Fibroblast of the aortic adventitia (primary cell): ENCODE data around the gene PLXNC1. TPM values are rescaled to one million over a fixed set of nuclear protein-coding genes. Genes with fewer than 3 reads are reported as not detected.

Source experiments
- DNase-seq: peaks from one replicate; pipeline ENCODE4 v3.0.0-alpha.2; 2010; ENCODE audit warnings: low read depth
- H3K4me3 ChIP-seq: 2 replicates; pipeline ENCODE4 v1.5.1; 2011; ENCODE audit warnings: low read depth, mild to moderate bottlenecking, control low read depth, low read length, moderate library complexity
- CTCF ChIP-seq: IDR thresholded peaks from 2 replicates; pipeline ENCODE4 v1.5.1; 2011; ENCODE audit warnings: mild to moderate bottlenecking, low read length, control low read depth, inconsistent platforms; ENCODE audit not compliant: insufficient read depth
- total RNA-seq: library from RNA; depleted of rRNA; stranded (reverse); fragments of >200 nt; gene quantifications from 2 replicates; pipeline ENCODE4 v1.2.3, GENCODE V29; 2012; ENCODE audit warnings: low replicate concordance

PLXNC1 gene
- total RNA-seq, 1 donor = 4.3 TPM

- H3K4me3 ChIP-seq = no peak overlapping the region
- no peak for DNase-seq
- TF ChIP-seq CTCF = no peak
Measured at GRCh38 chr12:94264736-94265485, 116.5 kb downstream of the PLXNC1 start.

- no peak for TF ChIP-seq CTCF
- peak; percentile 17 for DNase-seq
- H3K4me3 ChIP-seq = no peak overlapping the region
Measured at GRCh38 chr12:94265539-94265938, 117.2 kb downstream of the PLXNC1 start.

GRCh38 chr12:94265966-94266745 is 117.8 kb downstream of the PLXNC1 start:
- no peak for DNase-seq
- TF ChIP-seq CTCF = no peak
- H3K4me3 ChIP-seq = no peak overlapping the region

GRCh38 chr12:94266796-94267536 is 118.6 kb downstream of the PLXNC1 start:
- H3K4me3 ChIP-seq = no peak overlapping the region
- TF ChIP-seq CTCF = no peak
- peak; percentile 88 for DNase-seq

GRCh38 chr12:94267537-94267872 is 119.1 kb downstream of the PLXNC1 start:
- no peak for TF ChIP-seq CTCF
- no peak overlapping the region for H3K4me3 ChIP-seq
- DNase-seq = no peak

- DNase-seq = peak; percentile 30
- no peak for TF ChIP-seq CTCF
- no peak overlapping the region for H3K4me3 ChIP-seq
Measured at GRCh38 chr12:94267921-94268471, 119.6 kb downstream of the PLXNC1 start.
